Neuronal stem cell (in vitro differentiated cells): ENCODE measurements around the gene RNPC3.
"Not testable (repeated sequence)": the region's sequence is repeated elsewhere in the genome, so short reads cannot be mapped to it uniquely, and the experiment has no call there.

Experiments used
- DNase-seq: peaks from one replicate; pipeline ENCODE4 v3.0.0-alpha.2; 2013; ENCODE audit warnings: low spot score
- H2AFZ ChIP-seq: one replicate; pipeline ENCODE4 v1.6.1; 2013; ENCODE audit warnings: mild to moderate bottlenecking, low read length, inconsistent platforms
- H2AK5ac ChIP-seq: 2 replicates; pipeline ENCODE4 v1.6.1; 2013; ENCODE audit warnings: low read depth, mild to moderate bottlenecking, inconsistent platforms, low read length, moderate library complexity, mixed read lengths
- H2BK120ac ChIP-seq: 2 replicates; pipeline ENCODE4 v1.6.1; 2013; ENCODE audit warnings: low read depth, mild to moderate bottlenecking, inconsistent platforms, low read length, moderate library complexity, mixed read lengths
- H2BK12ac ChIP-seq: one replicate; pipeline ENCODE4 v1.6.1; 2013; ENCODE audit warnings: low read length, inconsistent platforms
- H2BK15ac ChIP-seq: 2 replicates; pipeline ENCODE4 v1.6.1; 2013; ENCODE audit warnings: mild to moderate bottlenecking, low read length, inconsistent platforms, mixed read lengths
- H2BK5ac ChIP-seq: one replicate; pipeline ENCODE4 v1.6.1; 2013; ENCODE audit warnings: inconsistent platforms, mild to moderate bottlenecking, low read length, moderate library complexity
- H3K14ac ChIP-seq: one replicate; pipeline ENCODE4 v1.6.1; 2013; ENCODE audit warnings: low read length, inconsistent platforms
- H3K18ac ChIP-seq: 2 replicates; pipeline ENCODE4 v1.6.1; 2013; ENCODE audit warnings: low read length, inconsistent platforms
- H3K23ac ChIP-seq: 2 replicates; pipeline ENCODE4 v1.6.1; 2013; ENCODE audit warnings: low read depth, mild to moderate bottlenecking, mixed read lengths, low read length, inconsistent platforms; ENCODE audit not compliant: poor library complexity
- H3K27ac ChIP-seq: replicated peaks from 3 replicates; pipeline ENCODE4 v1.5.1; 2013; ENCODE audit warnings: low read length, inconsistent platforms
- H3K27me3 ChIP-seq, 3 experiments: 2 replicates each; pipeline ENCODE4 v1.6.1; 2013; ENCODE audit warnings: low read length in 3 of 3, mild to moderate bottlenecking in 2 of 3, inconsistent platforms in 1 of 3, low read depth in 1 of 3, mixed read lengths in 1 of 3, moderate library complexity in 1 of 3; ENCODE audit not compliant: control insufficient read depth in 3 of 3, insufficient read depth in 3 of 3
- H3K36me3 ChIP-seq, 2 donors: replicated peaks in 1 of 2; 2 replicates each; pipeline ENCODE4 v1.6.1; 2013; ENCODE audit warnings: low read length in 2 of 2; ENCODE audit not compliant: control insufficient read depth in 2 of 2, insufficient read depth in 2 of 2
- H3K4ac ChIP-seq: 2 replicates; pipeline ENCODE4 v1.6.1; 2013; ENCODE audit warnings: inconsistent platforms, mild to moderate bottlenecking, low read length, moderate library complexity
- H3K4me1 ChIP-seq, 2 donors: 1 replicate in 1 of 2; 2 replicates in 1 of 2; pipeline ENCODE4 v1.6.1; 2013; ENCODE audit warnings: low read length in 2 of 2, low read depth in 1 of 2; ENCODE audit not compliant: control insufficient read depth in 2 of 2, insufficient read depth in 1 of 2
- H3K4me2 ChIP-seq: one replicate; pipeline ENCODE4 v1.6.1; 2013; ENCODE audit warnings: mild to moderate bottlenecking, low read length, inconsistent platforms; ENCODE audit not compliant: insufficient read depth, poor library complexity, severe bottlenecking
- H3K4me3 ChIP-seq, 2 donors: 2 replicates each; pipeline ENCODE4 v1.5.1; 2013; ENCODE audit warnings: low read length in 2 of 2, mild to moderate bottlenecking in 2 of 2, inconsistent platforms in 1 of 2, moderate library complexity in 1 of 2
- H3K79me1 ChIP-seq: one replicate; pipeline ENCODE4 v1.6.1; 2013; ENCODE audit warnings: low read depth, mild to moderate bottlenecking, inconsistent platforms, low read length, moderate library complexity
- H3K9ac ChIP-seq: one replicate; pipeline ENCODE4 v1.6.1; 2013; ENCODE audit warnings: mild to moderate bottlenecking, low read depth, low read length, inconsistent platforms; ENCODE audit not compliant: poor library complexity
- H3K9me3 ChIP-seq, 2 donors: replicated peaks in 1 of 2; 2 replicates each; pipeline versions ENCODE3 to v1.6.1; 2013; ENCODE audit warnings: low read length in 2 of 2, mild to moderate bottlenecking in 2 of 2, inconsistent platforms in 1 of 2, low read depth in 1 of 2, mixed read lengths in 1 of 2, moderate library complexity in 1 of 2; ENCODE audit not compliant: control insufficient read depth in 2 of 2, insufficient read depth in 1 of 2
- H4K8ac ChIP-seq: one replicate; pipeline ENCODE4 v1.6.1; 2013; ENCODE audit warnings: low read depth, mild to moderate bottlenecking, inconsistent platforms, low read length, moderate library complexity
- H4K91ac ChIP-seq: one replicate; pipeline ENCODE4 v1.6.1; 2013; ENCODE audit warnings: low read length, low read depth, mild to moderate bottlenecking, inconsistent platforms; ENCODE audit not compliant: poor library complexity
- WGBS, 2 donors: extraction: QIAGEN DNeasy Blood & Tissue Kit; methylation state at CpG; one replicate each; pipeline ENCODE4 v1.1.7; 2013; ENCODE audit warnings: missing lambda C conversion rate in 2 of 2, mixed read lengths in 1 of 2; ENCODE audit not compliant: insufficient read length in 2 of 2, insufficient replicate concordance in 1 of 2; ENCODE audit errors: extremely low coverage in 2 of 2; 5-methylcytosine and 5-hydroxymethylcytosine counted together

RNPC3 gene

DNA sequence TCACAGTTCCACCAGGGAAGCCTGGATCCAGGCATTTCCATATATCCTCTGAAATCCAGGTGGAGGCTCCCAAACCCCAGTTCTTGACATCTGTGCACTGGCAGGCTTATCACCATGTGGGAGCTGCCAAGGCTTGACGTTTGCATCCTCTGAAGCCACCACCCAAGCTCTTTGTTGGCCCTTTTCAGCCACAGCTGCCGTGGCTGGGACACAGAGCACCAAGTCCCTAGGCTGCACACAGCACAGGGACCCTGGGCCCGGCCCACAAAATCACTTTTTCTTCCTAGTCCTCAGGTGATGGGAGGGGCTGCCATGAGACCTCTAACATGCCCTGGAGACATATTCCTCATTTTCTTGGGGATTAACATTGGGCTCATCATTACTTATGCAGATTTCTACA lies 22.3 kb downstream of the RNPC3 start:
- H3K14ac ChIP-seq: no peak overlapping the region
- no peak overlapping the region for H4K91ac ChIP-seq
- no peak overlapping the region for H4K8ac ChIP-seq
- no peak overlapping the region for H3K4me3 ChIP-seq
- WGBS, 2 donors: no CpG with 5 or more reads among the region's 3 CpGs
- H2BK5ac ChIP-seq: no peak overlapping the region
- no peak overlapping the region for H2AFZ ChIP-seq
- no peaks in the 10 kb centered on the region for H3K9me3 ChIP-seq
- H2BK15ac ChIP-seq: no peak overlapping the region
- H3K4me1 ChIP-seq: no peaks in the 10 kb centered on the region
- H3K4me2 ChIP-seq: no peak overlapping the region
- H2BK12ac ChIP-seq: no peak overlapping the region
- no peaks in the 10 kb centered on the region for H3K27me3 ChIP-seq
- no peak overlapping the region for H2AK5ac ChIP-seq
- H3K79me1 ChIP-seq: no peaks in the 10 kb centered on the region
- DNase-seq: no peak
- no peak overlapping the region for H3K9ac ChIP-seq
- no peak overlapping the region for H2BK120ac ChIP-seq
- no peak overlapping the region for H3K27ac ChIP-seq
- no peak overlapping the region for H3K4ac ChIP-seq
- H3K23ac ChIP-seq: no peak overlapping the region
- H3K36me3 ChIP-seq: peaks cover 3 to 96% of the 10 kb centered on the region in 2 donors
- H3K18ac ChIP-seq: no peak overlapping the region

DNA sequence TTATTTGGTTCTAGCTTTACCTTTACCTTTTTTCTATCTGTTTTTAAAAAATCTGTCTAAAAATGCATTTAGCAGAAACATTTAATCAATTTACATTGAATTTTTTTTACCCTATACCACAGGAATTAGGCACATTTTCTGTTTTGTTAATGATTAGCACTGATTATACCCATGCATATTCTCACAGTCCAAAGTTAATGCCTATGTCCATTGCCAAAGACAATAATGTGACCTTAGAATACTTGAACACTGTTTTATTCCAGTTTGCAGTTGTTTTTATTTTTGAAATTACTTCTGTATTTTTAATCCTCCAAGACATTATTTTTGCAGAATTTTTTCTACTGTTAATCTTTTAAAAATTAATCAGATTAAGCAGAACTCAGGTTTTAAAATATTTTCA lies 34.9 kb downstream of the RNPC3 start:
- Histone ChIP-seq H3K14ac (no peak overlapping the region), H2AK5ac (no peak overlapping the region), H3K18ac (no peak overlapping the region), H3K9ac (no peak overlapping the region), H3K79me1 (no peaks in the 10 kb centered on the region), H2BK5ac (no peak overlapping the region), H3K4me1 (no peaks in the 10 kb centered on the region), H3K36me3 (peaks cover 0 to 4% of the 10 kb centered on the region in 2 donors), H2BK12ac (no peak overlapping the region), H2BK120ac (no peak overlapping the region), H2BK15ac (no peak overlapping the region), H3K4ac (no peak overlapping the region), H3K9me3 (no peaks in the 10 kb centered on the region), H4K8ac (no peak overlapping the region), H3K27me3 (no peaks in the 10 kb centered on the region), H2AFZ (no peak overlapping the region), H3K23ac (no peak overlapping the region), H3K4me3 (no peak overlapping the region), H3K27ac (no peak overlapping the region), H4K91ac (no peak overlapping the region), H3K4me2 (no peak overlapping the region)
- no peak for DNase-seq

DNA sequence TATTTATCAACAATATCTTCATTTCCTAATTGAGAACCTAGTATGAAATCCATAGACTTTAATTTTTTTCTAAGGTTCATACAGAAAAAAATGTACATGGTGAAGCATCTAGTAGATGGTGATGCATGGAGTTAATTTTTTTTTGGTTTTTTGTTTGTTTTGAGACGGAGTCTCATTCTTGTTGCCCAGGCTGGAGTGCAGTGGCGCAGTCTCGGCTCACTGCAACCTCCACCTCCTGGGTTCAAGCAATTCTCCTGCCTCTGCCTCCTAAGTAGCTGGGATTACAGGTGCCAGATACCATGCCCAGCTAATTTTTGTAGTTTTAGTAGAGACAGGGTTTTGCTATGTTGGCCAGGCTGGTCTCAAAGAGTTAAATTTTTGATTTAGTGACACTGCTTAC lies 35.6 kb downstream of the RNPC3 start:
- not testable (repeated sequence) for H3K4me1 ChIP-seq, H2BK15ac ChIP-seq, H4K8ac ChIP-seq, H3K4me3 ChIP-seq, H3K14ac ChIP-seq, H2BK120ac ChIP-seq, H3K4me2 ChIP-seq, H3K27ac ChIP-seq, H2AK5ac ChIP-seq, DNase-seq, H3K79me1 ChIP-seq, H3K9ac ChIP-seq, H3K4ac ChIP-seq, H3K23ac ChIP-seq, H4K91ac ChIP-seq, H2BK12ac ChIP-seq, H2AFZ ChIP-seq, H3K36me3 ChIP-seq, H3K27me3 ChIP-seq, H3K18ac ChIP-seq, H2BK5ac ChIP-seq, H3K9me3 ChIP-seq
- no CpG with 5 or more reads among the region's 3 CpGs for WGBS, 2 donors

DNA sequence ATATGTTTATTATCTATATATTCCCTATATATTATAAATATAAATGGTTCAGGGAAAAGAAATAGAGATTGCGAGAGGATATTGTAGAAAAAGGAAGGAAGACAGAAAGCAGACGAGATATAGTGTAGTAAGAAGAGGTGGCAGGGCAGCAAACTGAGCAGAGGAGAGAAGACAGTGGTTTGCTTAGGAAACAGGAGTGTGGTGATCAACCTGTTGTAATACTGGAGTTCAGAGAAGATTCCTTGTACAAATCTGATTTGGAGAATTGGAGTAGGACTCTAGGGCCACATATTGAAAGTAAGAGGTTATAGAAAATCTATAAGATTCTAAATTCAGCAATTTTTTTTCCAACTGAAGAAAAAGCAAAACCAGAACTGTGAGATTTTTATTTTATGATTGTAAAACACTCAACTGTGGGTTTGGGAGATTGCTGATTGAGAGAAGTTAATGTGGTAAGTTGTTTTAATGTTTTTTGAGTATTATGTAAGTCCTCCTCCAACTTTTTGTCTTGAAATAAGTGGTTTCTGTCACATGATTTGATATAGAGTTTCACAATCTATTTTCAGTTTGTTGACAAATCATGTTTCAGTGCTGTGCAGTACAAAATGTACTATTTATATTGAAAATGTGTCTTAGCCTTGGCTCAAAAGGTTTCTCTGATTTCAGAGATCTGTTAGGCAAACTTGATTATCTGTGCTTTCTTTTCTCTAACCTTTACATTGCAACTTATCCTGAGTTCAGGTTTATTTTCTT lies 36.3 kb downstream of the RNPC3 start:
- no peaks in the 10 kb centered on the region for H3K4me1 ChIP-seq
- H3K36me3 ChIP-seq: no peaks in the 10 kb centered on the region
- H3K14ac ChIP-seq: no peak overlapping the region
- H3K4me2 ChIP-seq: no peak overlapping the region
- H2BK15ac ChIP-seq: no peak overlapping the region
- H2BK12ac ChIP-seq: no peak overlapping the region
- no peak overlapping the region for H2AFZ ChIP-seq
- H3K9ac ChIP-seq: no peak overlapping the region
- H3K9me3 ChIP-seq: no peaks in the 10 kb centered on the region
- no peak overlapping the region for H2BK120ac ChIP-seq
- H4K8ac ChIP-seq: no peak overlapping the region
- H2AK5ac ChIP-seq: no peak overlapping the region
- H2BK5ac ChIP-seq: no peak overlapping the region
- H3K27ac ChIP-seq: no peak overlapping the region
- no peak overlapping the region for H4K91ac ChIP-seq
- no peaks in the 10 kb centered on the region for H3K27me3 ChIP-seq
- no peak overlapping the region for H3K23ac ChIP-seq
- no peak overlapping the region for H3K4me3 ChIP-seq
- H3K18ac ChIP-seq: no peak overlapping the region
- no peaks in the 10 kb centered on the region for H3K79me1 ChIP-seq
- no peak for DNase-seq
- H3K4ac ChIP-seq: no peak overlapping the region
- WGBS, 2 donors: 100% methylated on average over 1 to 2 of the region's 2 CpGs
